Memory B cell (primary cell): ENCODE data around the gene KPNB1.

Experiments
- ATAC-seq: fragments of 150-1000 bp; cut with Tn5 transposase; 2 replicates; pipeline ENCODE4 v1.10.0; 2021; ENCODE audit warnings: low read depth, mild to moderate bottlenecking, moderate library complexity
- DNase-seq, 2 donors: peaks; one replicate each; pipeline ENCODE4 v3.0.0; 2022; ENCODE audit warnings: low spot score in 2 of 2
- H3K27ac Mint-ChIP-seq: one replicate; pipeline ENCODE4 v1.8.0; 2022; ENCODE audit warnings: mild to moderate bottlenecking, moderate library complexity, mixed read lengths
- H3K27me3 Mint-ChIP-seq: one replicate; pipeline ENCODE4 v1.8.0; 2022; ENCODE audit warnings: mixed read lengths
- H3K36me3 Mint-ChIP-seq: one replicate; pipeline ENCODE4 v1.8.0; 2022; ENCODE audit warnings: mild to moderate bottlenecking, mixed read lengths
- H3K4me1 Mint-ChIP-seq: one replicate; pipeline ENCODE4 v1.8.0; 2022; ENCODE audit warnings: mixed read lengths
- H3K4me3 Mint-ChIP-seq: one replicate; pipeline ENCODE4 v1.8.0; 2022; ENCODE audit warnings: mild to moderate bottlenecking, moderate library complexity, mixed read lengths
- H3K9me3 Mint-ChIP-seq: one replicate; pipeline ENCODE4 v1.8.0; 2022; ENCODE audit warnings: mixed read lengths

Gene KPNB1

DNA sequence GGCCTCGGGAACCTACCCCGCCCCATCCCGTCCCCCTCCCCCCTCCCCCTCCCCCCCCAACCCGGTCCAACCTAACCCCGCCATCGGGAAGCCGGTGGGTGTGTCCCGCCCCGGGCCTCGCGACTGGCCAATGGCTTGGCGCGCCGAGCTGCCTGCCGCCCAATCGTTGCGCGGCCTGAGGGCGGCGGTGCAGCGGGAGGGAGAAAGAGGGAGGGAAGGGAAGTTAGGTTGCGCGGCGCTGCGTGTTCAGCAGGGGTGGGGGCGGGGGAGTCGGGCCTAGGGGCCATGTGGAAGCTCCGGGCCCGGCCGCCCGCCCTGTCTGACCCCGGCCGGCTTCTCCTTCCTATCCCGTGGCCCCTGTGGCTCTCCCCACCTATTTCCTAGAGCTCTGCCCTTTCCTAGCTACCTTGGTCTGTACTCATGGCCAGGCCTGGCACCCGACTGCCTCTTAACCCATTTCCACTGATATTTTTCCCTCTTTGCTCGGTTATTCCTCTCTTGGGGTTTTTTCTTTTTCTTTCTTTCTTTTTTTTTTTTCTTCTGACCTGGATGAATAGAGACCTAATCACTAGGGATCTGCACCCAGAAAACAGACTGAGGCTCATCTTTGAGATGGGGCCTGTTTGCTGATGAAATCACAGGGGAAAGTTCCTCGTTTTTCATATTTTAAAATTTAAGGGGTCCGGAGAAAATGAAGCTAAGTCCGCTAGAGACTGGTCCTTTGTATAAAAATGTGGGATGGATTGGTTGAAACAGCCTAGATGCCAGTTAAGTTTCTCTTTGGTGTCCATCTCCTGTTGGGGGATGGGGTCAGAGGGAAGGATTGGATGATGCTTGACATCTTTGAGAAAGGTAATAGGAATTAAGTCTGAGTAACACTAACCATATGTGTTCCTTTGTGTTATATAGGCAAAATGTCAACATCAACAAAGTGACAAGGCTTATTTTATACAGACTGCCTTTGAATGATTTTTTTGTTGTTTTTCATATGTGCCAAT lies 1.1 kb downstream of the KPNB1 start:
- ATAC-seq (peak; percentile 59), DNase-seq (peak; percentile 77 to 80)
- peaks cover 37% of the 10 kb centered on the region for H3K4me1 Mint-ChIP-seq
- peak overlapping the region; percentile 97 for H3K4me3 Mint-ChIP-seq
- H3K27me3 Mint-ChIP-seq: no peaks in the 10 kb centered on the region
- peaks cover 22% of the 10 kb centered on the region for H3K36me3 Mint-ChIP-seq
- no peaks in the 10 kb centered on the region for H3K9me3 Mint-ChIP-seq
- peak overlapping the region; percentile 79 for H3K27ac Mint-ChIP-seq

DNA sequence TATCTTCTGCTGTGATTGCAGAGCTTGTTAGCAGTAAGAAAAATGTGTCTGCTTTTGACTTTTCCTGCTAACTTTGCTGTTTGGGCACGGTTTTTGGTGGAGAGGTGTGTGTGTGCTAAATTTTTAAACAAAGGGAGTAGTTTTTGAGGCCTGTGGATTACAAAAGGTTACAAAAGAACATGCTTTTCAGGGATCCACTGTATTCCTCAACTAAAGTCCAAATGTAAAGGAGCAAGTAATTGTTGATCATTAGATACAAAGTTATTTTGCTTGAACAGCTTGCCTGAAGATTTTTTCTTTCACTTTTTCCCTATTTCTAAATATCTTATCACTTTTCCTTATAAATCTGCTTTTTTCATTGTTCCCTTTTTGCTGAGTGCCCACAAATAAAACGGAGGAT lies 2.0 kb downstream of the KPNB1 start:
- ATAC-seq (no peak), DNase-seq (no peak)
- Mint-ChIP-seq H3K36me3 (peaks cover 25% of the 10 kb centered on the region), H3K9me3 (no peaks in the 10 kb centered on the region), H3K4me1 (peaks cover 38% of the 10 kb centered on the region), H3K27me3 (no peaks in the 10 kb centered on the region), H3K27ac (peak overlapping the region; percentile 45), H3K4me3 (no peak overlapping the region)

DNA sequence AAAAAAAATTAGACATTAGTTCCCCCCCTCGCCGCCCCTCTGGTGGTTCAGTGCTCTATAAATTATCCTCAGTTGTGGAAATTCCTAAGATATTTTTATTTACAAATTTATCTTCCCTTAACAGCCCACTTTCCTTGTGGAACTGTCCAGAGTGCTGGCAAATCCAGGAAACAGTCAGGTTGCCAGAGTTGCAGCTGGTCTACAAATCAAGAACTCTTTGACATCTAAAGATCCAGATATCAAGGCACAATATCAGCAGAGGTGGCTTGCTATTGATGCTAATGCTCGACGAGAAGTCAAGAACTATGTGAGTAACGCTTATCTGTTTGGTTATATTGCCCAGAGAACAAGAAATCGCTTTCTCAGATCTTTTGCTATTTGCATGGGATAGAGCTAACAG lies 2.9 kb downstream of the KPNB1 start:
- Mint-ChIP-seq H3K4me3 (no peak overlapping the region), H3K4me1 (peaks cover 38% of the 10 kb centered on the region)
- no peak for DNase-seq

DNA sequence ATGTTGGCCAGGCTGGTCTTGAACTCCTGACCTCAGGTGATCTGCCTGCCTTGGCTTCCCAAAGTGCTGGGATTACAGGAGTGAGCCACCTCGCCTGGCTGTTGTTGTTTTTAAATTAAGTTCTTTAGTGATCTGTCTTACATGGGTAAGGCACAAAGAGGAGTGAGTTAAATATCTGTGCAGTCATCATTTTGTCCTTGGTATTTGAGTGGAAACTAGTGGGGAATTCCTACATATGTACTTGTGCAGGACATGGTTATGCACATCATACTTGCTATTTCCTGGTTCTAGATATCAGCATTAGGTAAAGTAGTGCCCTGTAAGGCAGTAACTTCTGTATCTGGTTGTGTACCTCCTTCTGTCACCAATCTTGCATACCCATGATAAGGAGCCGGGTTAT lies 3.7 kb downstream of the KPNB1 start:
- ATAC-seq: no peak
- Mint-ChIP-seq H3K4me3 (no peak overlapping the region), H3K27me3 (no peaks in the 10 kb centered on the region), H3K9me3 (no peaks in the 10 kb centered on the region), H3K36me3 (peaks cover 33% of the 10 kb centered on the region), H3K4me1 (peaks cover 39% of the 10 kb centered on the region), H3K27ac (peak overlapping the region; percentile 50)
- DNase-seq: no peak

More for the DNA sequence above, 2.9 kb downstream of the KPNB1 start:
- H3K36me3 Mint-ChIP-seq: peaks cover 29% of the 10 kb centered on the region
- H3K27ac Mint-ChIP-seq: peak overlapping the region; percentile 45
- no peak for ATAC-seq
- no peaks in the 10 kb centered on the region for H3K9me3 Mint-ChIP-seq
- no peaks in the 10 kb centered on the region for H3K27me3 Mint-ChIP-seq

DNA sequence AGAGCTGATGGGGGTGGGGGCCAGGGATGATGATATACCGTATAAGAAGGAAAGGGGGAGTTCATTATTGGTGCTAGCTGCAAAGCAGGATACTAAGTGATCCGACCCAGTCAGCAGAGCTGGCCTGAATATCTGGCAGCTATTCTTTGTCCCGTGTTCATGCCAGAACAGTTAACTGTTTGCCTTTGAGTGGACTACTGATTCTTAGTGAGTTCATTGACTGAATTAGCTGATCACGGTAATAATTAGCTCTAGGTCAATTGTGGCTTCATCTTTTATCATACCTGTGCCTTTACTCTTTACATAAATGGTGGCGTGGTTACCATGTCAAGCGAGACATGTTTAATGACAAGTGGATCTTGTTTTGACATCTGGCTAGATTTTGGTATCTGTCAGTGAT lies 5.3 kb downstream of the KPNB1 start:
- Mint-ChIP-seq H3K36me3 (peaks cover 36% of the 10 kb centered on the region), H3K9me3 (no peaks in the 10 kb centered on the region), H3K4me3 (no peak overlapping the region), H3K27me3 (no peaks in the 10 kb centered on the region), H3K27ac (peak overlapping the region; percentile 45), H3K4me1 (peaks cover 37% of the 10 kb centered on the region)
- DNase-seq (no peak), ATAC-seq (no peak)

DNA sequence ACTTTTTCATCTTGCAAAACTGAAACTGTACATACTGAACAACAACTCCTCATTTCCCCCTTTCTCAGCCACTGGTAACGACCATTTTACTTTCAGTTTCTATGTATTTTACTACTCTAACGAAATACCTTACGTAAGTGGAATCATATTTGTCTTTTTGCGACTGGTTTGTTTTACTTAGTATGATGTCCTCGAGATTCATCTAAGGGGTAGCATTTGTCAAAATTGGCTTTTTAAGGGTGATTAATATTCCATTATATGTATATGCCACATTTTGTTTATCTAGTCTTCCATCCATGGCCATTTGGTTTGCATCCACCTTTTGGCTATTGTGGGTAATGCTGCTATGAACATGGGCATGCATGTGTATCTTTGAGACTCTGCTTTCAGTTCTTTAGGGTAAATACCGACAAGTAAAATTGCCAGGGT lies 10.4 kb downstream of the KPNB1 start:
- DNase-seq (peak in 1 of 2 donors; percentile 45), ATAC-seq (peak; percentile 84)
- Mint-ChIP-seq H3K36me3 (peaks cover 26% of the 10 kb centered on the region), H3K9me3 (no peaks in the 10 kb centered on the region), H3K27ac (peak overlapping the region; percentile 89), H3K4me1 (peaks cover 23% of the 10 kb centered on the region), H3K27me3 (no peaks in the 10 kb centered on the region), H3K4me3 (peak overlapping the region; percentile 58)

DNA sequence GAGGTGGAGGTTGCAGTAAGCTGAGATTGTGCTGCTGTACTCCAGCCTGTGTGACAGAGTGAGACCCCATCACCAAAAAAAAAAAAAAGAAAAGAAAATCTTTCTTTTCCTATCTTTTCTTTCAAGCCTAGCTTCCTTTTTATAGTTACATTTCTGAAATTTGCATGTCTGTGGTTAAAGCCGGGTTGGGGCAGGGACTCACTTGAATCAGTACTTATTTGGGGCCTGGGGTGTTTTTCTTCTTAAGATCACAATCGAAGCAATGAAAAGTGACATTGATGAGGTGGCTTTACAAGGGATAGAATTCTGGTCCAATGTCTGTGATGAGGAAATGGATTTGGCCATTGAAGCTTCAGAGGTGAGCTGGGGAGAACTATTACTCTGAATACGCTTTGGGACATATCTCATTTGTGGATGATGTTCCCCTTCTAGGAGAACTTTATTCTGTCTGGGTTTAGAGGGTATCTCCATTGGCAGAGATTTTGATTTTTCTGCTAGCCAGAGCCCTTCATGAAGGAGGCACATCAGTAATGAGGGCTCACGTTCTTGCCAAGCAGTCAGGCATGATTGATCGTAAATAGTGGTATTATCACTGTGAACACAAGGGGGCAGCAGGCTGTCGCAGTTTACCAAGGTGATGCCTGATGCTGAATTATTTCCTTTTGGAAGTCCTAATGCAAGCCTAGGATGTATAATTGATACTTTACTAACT lies 14.3 kb downstream of the KPNB1 start:
- H3K27me3 Mint-ChIP-seq: no peaks in the 10 kb centered on the region
- peak overlapping the region; percentile 81 for H3K4me3 Mint-ChIP-seq
- H3K27ac Mint-ChIP-seq: peak overlapping the region; percentile 94
- peak; percentile 56 for ATAC-seq
- H3K9me3 Mint-ChIP-seq: no peaks in the 10 kb centered on the region
- H3K36me3 Mint-ChIP-seq: peaks cover 24% of the 10 kb centered on the region
- peaks cover 12% of the 10 kb centered on the region for H3K4me1 Mint-ChIP-seq
- peak; percentile 62 to 65 for DNase-seq

DNA sequence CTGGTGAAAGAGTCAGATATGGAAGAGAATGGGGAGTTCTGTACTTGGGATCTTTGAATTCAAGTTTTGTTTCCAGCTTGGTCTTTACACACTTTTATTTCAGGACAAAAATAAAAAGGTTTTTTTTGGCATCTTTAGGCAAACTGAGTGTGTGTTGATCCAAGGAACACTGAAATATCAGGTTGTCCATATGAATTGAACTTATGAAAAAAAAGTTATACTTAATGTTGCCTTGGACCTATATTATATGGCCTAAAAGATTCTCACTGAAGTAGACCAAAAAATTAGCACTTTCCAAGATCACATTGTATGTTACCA lies 14.9 kb downstream of the KPNB1 start:
- Mint-ChIP-seq H3K9me3 (no peaks in the 10 kb centered on the region), H3K4me3 (no peak overlapping the region), H3K27me3 (no peaks in the 10 kb centered on the region), H3K27ac (peak overlapping the region; percentile 94), H3K4me1 (peaks cover 12% of the 10 kb centered on the region), H3K36me3 (peaks cover 25% of the 10 kb centered on the region)
- DNase-seq: no peak
- no peak for ATAC-seq

DNA sequence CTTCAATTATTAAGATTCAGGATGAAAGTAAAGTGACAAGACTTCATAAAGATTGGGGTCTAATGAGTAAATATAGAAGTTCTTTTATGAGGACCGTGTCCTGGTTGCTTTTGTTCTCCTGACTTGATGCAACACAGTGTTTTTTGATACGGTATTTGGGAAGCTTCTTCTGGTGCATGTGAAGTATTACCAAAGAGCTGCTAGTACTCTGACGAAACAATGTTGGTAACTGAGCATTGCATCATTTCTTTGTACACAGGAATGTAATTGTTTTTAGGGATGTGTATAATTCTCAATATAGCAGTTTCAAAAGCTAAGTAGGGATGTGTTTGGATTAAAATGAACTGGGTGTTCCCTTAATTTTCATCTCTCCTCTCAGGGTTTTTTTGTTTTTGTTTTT lies 15.9 kb downstream of the KPNB1 start:
- Mint-ChIP-seq H3K4me1 (peaks cover 16% of the 10 kb centered on the region), H3K4me3 (no peak overlapping the region), H3K27ac (no peak overlapping the region), H3K36me3 (peaks cover 30% of the 10 kb centered on the region), H3K9me3 (no peaks in the 10 kb centered on the region), H3K27me3 (no peaks in the 10 kb centered on the region)
- DNase-seq (no peak), ATAC-seq (no peak)

DNA sequence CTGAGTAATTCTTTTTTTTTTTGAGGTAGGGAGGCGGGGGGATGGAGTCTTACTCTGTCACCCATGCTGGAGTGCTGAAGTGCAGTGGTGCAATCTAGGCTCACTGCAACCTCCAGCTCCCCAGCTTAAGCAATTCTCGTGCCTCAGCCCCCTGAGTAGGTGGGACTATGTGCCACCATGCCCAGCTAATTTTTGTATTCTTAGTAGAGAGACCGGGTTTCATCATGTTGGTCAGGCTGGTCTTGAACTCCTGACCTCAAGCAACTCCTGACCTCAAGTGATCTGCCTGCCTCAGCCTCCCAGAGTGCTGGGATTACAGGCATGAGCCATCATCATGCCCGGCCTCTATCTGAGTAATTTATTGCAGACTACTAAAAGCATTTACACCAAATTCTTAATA lies 19.4 kb downstream of the KPNB1 start:
- Mint-ChIP-seq H3K4me1 (peaks cover 11% of the 10 kb centered on the region), H3K4me3 (no peak overlapping the region), H3K27ac (no peak overlapping the region), H3K9me3 (no peaks in the 10 kb centered on the region), H3K27me3 (no peaks in the 10 kb centered on the region), H3K36me3 (peaks cover 35% of the 10 kb centered on the region)
- DNase-seq (no peak), ATAC-seq (no peak)

DNA sequence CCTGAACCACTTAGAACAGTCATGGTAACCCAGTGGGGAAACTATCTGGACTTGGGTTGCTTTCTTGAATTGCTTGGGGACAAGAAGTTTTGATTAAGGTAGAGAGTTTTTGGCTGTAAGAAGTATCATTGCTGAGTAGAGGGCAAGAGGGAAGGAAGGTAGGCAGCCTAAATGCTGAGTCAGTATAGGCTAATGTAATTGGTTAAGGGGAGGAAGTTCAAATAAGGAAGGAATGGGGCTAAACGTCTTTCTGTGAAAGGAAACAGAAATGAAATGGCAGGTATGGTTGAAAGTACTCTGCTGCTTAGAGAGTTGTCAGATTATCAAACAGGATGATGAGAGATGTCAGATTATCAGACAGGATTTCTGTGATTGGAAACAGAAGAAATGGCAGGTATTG lies 20.3 kb downstream of the KPNB1 start:
- Mint-ChIP-seq H3K4me3 (peak overlapping the region; percentile 7), H3K9me3 (no peaks in the 10 kb centered on the region), H3K36me3 (peaks cover 39% of the 10 kb centered on the region), H3K27ac (peak overlapping the region; percentile 10), H3K27me3 (no peaks in the 10 kb centered on the region), H3K4me1 (peaks cover 7% of the 10 kb centered on the region)
- DNase-seq (no peak), ATAC-seq (peak; percentile 78)

DNA sequence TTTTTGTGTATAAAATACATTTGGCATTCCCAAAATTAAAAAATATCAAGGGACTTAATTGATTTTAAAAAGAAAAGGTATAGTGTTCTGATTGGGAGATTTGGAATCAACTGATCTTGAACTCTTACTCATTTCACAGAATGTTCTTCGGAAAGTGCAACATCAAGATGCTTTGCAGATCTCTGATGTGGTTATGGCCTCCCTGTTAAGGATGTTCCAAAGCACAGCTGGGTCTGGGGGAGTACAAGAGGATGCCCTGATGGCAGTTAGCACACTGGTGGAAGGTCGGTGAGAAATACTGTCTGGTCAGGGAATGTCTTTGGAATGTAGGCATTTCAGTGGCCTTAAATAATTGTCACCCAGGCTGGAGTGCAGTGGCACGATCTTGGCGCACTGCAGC lies 24.8 kb downstream of the KPNB1 start:
- peaks cover 40% of the 10 kb centered on the region for H3K36me3 Mint-ChIP-seq
- DNase-seq: no peak
- H3K27ac Mint-ChIP-seq: peak overlapping the region; percentile 20
- peaks cover 4% of the 10 kb centered on the region for H3K4me1 Mint-ChIP-seq
- no peaks in the 10 kb centered on the region for H3K9me3 Mint-ChIP-seq
- no peak overlapping the region for H3K4me3 Mint-ChIP-seq
- ATAC-seq: no peak
- H3K27me3 Mint-ChIP-seq: no peaks in the 10 kb centered on the region

DNA sequence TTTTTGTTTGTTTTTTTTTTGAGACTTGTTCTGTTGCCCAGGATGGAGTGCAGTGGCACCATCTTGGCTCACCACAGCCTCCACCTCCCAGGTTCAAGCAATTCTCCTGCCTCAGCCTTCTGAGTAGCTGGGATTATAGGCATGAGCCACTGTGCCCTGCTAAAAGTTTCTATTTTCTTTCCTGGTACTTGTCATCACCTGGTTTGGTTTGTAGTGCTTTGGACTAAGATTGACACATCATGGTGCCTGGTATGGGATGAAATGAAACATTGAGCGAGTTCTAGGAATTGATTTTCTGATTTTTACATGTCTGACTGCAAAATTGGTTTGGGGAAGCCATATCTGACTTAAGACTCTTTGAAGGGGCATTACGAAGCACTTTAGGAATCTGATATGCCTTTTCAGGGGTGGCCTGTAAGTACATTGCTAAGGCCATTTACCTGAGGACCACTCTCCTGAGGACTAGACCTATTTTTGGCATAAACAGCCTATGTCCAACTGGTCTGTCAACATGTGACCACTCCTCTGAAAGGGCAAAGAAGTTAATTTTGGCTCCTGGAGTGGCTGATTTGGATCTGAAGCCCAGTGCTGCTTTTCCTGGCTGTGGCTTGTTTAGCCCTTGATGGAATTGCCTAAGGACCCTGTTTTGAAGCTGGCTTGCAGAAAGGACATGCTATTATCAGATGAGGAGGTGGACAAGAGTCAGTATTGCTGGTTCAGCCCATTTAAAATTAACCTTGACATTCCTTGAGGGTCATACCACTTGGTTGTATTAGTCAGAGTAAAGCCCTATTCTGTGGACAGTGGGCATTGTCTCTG lies 25.9 kb downstream of the KPNB1 start:
- ATAC-seq (no peak), DNase-seq (no peak)
- Mint-ChIP-seq H3K36me3 (peaks cover 39% of the 10 kb centered on the region), H3K9me3 (no peaks in the 10 kb centered on the region), H3K4me1 (peaks cover 2% of the 10 kb centered on the region), H3K27ac (no peak overlapping the region), H3K27me3 (no peaks in the 10 kb centered on the region), H3K4me3 (no peak overlapping the region)

DNA sequence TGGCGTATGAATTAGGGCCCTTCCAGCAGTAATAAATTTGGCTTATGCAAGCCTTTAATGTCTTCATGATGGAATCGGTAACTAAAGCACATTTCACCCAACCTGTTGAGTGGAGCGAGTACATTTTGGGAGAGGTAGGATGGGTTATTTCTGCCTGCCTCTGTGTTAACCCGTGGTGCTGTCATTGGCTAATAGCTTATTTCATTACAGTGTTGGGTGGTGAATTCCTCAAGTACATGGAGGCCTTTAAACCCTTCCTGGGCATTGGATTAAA lies 26.4 kb downstream of the KPNB1 start:
- no peak for ATAC-seq
- peaks cover 42% of the 10 kb centered on the region for H3K36me3 Mint-ChIP-seq
- no peak for DNase-seq
- H3K27ac Mint-ChIP-seq: no peak overlapping the region
- no peak overlapping the region for H3K4me3 Mint-ChIP-seq
- peaks cover 2% of the 10 kb centered on the region for H3K4me1 Mint-ChIP-seq
- H3K9me3 Mint-ChIP-seq: no peaks in the 10 kb centered on the region
- no peaks in the 10 kb centered on the region for H3K27me3 Mint-ChIP-seq
